ENCODE measurements around the gene PEAK3.
A peak's percentile ranks its signal among the peaks of the same experiment; 100 is the strongest.

PEAK3 gene

GRCh38 chr19:2306971-2307370 is 25.0 kb upstream of the PEAK3 start:
- H3K4me3 ChIP-seq (ENCODE audit: low read depth, low read length), result no peak overlapping the region
- TF ChIP-seq CTCF (IDR thresholded peaks at IDR 0.05; ENCODE audit: borderline replicate concordance, insufficient read depth, low read depth, low read length), result no peak

GRCh38 chr19:2306281-2306806 is 24.4 kb upstream of the PEAK3 start:
- H3K4me3 ChIP-seq (ENCODE audit: low read depth, low read length), result no peak overlapping the region
- TF ChIP-seq CTCF (IDR thresholded peaks at IDR 0.05; ENCODE audit: borderline replicate concordance, insufficient read depth, low read depth, low read length), result no peak

GRCh38 chr19:2305452-2306280 is 23.7 kb upstream of the PEAK3 start:
- H3K4me3 ChIP-seq (ENCODE audit: low read depth, low read length), result no peak overlapping the region
- TF ChIP-seq CTCF (IDR thresholded peaks at IDR 0.05; ENCODE audit: borderline replicate concordance, insufficient read depth, low read depth, low read length), result no peak

- TF ChIP-seq CTCF (IDR thresholded peaks at IDR 0.05; ENCODE audit: borderline replicate concordance, insufficient read depth, low read depth, low read length), result no peak
- H3K4me3 ChIP-seq (ENCODE audit: low read depth, low read length), result no peak overlapping the region
Observed at GRCh38 chr19:2303211-2303798, 21.3 kb upstream of the PEAK3 start.

GRCh38 chr19:2302319-2303210 is 20.6 kb upstream of the PEAK3 start:
- TF ChIP-seq CTCF (IDR thresholded peaks at IDR 0.05; ENCODE audit: borderline replicate concordance, insufficient read depth, low read depth, low read length), result no peak
- peak overlapping the region; percentile 5 for H3K4me3 ChIP-seq (ENCODE audit: low read depth, low read length)

- TF ChIP-seq CTCF (IDR thresholded peaks at IDR 0.05; ENCODE audit: borderline replicate concordance, insufficient read depth, low read depth, low read length), result no peak
- no peak overlapping the region for H3K4me3 ChIP-seq (ENCODE audit: low read depth, low read length)
Observed at GRCh38 chr19:2300533-2300932, 18.6 kb upstream of the PEAK3 start.

All from GM12875 (cell line).